Dedifferentiated amniotic fluid mesenchymal stem cell (primary cell): Measurements from ENCODE around the gene RAB40C.
A peak's percentile ranks its signal among the peaks of the same experiment; 100 is the strongest.

ENCODE experiments used
- DNase-seq: peaks from one replicate; pipeline ENCODE4 v3.0.0-alpha.2; 2016; ENCODE audit errors: extremely low spot score

Gene RAB40C

DNA sequence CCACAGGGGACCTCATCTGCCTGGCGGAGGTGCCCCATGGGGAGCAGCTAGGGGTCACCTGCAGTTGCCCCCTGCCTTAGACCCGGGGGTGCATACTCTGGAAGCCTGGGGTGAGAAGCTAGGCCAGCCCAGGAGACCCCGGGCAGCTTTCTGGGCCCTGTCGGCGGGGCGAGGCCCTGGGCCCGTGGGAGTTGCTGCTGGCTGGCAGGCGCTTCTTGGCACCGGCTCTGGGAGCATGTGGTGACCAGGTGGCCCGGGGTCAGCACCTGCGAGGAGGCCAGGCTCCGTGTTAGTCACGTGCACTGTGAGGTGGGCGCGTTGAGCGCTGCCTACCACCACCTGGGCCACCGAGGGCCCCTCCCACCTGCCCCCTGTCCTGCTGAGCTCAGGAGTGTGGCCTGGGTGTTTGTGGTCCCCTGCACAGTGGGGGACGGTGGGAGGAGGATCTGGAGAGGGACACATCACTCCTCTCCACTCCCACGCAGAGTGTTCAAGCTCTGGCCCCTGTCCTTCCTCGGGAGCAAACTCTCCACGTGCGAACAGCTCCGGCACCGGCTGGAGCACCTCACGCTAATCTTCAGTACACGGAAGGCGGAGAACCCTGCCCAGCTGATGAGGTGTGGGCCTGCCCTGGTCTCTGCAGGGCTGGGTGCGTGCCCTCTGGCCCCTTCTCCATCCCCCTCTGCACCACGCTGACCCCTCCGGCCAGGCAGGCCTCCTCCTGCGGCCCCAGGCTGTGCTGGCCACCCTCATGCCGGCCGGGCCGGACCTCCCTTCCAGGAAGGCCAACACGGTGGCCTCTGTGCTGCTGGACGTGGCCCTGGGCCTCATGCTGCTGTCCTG is 14.3 kb upstream of the RAB40C start:
- no peak for DNase-seq

DNA sequence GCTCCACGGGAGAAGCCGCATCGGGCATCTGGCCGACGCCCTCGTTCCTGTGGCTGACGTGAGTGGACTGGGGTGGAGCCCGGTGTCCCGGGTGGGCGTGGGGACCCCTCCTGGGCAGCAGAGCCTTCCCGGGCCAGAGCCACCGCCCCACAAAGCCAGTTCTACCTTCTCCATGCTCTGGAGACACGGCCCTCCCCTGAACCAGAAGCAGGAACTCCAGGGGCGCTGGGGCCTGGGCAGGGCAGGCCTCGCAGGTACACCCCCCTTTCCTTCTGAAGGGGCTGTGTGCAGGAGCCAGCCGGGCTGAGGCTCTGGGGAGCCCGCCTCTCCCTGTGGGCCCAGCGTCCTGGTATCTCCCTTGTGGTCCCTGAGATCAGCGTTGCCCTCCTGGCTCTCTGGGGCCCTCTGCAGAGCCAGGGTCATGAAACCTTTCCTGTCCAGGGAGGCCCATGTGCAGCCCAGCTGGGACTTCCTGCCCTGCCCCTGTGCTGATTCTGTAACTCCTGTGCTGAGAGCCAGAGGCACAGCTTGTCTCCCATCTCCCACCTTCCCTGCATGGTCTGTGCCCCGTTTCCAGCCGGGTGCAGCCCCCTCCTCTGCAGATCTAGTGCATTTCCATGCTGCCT is 13.6 kb upstream of the RAB40C start:
- DNase-seq, result no peak

DNA sequence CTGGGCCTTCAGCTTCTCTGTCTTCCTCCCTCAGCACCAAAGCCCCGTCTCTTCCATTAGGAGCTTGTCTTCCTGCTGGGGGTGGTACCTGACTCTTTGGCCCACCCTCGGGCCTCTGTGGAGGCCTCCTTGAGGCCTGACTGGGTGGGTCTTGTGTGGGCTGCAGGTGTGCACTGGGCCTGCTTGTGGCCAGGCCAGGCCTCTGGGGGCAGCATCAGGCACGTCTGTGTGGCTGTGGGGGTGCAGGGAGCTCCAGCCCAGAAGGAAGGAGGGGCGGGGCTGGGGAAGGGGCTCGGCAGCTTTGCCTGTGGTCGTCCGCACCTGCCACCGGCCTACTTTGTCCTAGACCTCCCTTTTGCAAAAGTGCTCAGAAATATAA is 13.1 kb upstream of the RAB40C start:
- DNase-seq, result no peak

DNA sequence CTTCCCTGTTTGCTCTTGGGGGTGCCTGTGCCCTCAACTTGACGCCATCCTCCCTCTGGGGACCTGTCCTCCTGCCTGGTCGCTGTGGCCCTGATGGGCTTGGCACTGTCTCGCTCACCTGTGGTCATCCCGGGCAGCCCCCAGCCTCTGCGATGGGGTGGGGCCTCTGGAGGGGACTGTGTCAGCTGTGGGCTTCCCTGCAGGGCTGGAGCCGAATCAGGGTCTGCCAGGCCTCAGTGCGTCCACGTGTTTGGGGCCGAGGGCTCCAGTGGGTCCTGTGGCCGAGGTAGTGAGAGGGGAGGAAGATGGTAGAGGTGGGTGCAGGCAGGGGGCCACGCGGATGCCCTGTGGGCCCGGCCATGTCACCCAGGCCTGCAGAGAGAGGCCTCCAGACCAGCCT is 12.1 kb upstream of the RAB40C start:
- DNase-seq, result no peak

DNA sequence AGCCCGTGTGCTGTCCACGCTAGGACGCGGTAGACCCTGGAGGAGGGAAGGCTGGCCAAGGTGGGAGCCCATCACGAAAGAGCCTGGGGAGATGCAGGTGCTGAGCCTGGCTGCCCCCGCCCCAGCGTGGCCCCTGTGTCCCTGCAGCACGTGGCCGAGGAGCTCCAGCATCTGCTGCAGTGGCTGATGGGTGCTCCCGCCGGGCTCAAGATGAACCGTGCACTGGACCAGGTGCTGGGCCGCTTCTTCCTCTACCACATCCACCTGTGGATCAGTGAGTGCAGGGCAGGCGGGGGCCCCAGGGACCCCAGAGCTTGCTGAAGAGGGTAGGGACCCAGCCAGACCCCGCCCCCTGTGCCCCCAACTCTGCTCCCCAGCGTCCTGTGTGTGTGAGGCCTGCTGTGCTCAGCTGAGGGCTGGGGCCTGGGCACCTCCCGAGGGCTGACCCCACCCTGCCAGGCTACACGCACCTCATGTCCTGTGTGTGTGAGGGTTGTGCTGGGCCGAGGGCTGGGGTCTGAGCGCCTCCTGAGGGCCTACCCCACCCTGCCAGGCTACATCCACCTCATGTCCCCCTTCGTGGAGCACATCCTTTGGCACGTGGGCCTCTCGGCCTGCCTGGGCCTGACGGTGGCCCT is 11.5 kb upstream of the RAB40C start:
- DNase-seq, result no peak

DNA sequence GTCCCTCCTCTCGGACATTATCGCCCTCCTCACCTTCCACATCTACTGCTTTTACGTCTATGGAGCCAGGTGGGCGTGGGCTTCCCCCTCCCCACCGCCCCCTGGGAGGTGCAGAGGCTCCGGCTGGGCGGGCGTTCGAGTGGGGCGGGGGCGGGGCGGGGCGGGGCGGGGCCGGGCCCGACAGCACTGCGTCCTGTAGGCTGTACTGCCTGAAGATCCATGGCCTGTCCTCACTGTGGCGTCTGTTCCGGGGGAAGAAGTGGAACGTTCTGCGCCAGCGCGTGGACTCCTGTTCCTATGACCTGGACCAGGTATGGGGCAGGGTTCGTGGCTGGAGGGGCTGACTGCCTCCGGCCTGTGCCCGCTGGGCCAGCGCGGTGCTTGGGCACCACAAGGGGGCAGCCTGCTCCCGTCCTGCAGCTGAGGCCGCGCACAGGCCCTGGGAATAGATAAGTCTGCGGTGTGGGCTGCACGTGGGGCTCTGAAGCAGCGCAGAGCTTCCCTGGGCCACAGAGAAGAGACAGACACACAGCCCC is 10.9 kb upstream of the RAB40C start:
- peak; percentile 34 for DNase-seq

DNA sequence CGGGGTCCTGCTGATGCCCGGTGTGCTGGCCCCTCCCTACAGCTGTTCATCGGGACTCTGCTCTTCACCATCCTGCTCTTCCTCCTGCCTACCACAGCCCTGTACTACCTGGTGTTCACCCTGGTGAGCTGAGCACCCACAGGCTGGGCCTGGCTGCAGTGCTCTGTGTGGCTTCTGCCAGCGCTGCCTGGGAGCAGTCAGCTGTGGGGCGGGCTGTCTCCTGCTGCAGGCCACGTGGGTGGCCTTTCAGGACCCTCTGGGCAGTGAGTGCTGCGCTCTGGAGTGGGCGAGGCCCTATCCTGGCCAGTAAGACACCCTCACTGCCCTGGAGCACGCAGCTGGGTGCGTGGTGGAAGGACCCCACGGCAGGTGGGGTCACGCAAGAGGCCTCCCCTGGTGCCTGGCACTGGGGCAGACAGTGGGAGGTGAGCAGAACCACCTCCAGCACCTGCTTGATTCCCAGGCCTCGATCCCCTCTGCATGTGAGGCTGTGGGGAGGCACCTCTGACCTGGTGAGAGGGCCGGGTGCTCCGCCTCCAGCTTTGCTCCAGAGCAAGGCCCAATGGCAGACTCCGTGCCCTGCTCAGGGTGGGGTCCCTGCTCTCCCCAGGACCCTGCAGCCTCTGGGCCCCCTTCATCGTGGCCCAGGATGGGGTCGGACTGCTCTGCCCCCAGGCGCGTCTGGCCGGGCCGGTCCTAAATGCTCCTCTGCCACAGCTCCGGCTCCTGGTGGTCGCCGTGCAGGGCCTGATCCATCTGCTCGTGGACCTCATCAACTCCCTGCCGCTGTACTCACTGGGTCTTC is 9.5 kb upstream of the RAB40C start:
- DNase-seq, result no peak

DNA sequence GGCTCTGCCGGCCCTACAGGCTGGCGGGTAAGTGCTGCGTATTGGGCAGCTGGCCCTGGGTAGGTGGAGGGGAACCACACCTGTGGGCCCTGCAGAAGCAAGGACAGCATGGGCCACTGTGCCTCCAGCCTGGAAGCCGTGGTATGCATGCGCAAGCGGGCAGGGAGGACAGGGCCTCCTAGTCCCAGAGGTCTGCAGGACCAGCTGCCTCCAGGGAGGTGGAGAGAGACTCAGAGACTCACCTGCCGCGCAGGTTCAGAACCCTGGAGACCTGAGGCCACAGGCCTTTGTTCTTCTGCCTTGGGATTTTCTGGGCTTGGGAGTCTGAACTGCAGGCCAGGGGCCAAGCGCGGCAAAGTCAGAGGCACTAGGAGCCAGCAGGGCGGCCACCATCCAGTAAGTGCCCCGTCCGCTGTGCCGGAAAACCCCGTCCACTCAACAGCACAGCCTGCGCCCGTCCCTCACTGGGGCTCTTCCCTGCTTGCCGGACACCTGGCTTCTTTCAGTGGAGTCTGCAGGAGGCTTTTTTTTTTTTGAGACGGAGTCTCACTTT is 8.8 kb upstream of the RAB40C start:
- no peak for DNase-seq

DNA sequence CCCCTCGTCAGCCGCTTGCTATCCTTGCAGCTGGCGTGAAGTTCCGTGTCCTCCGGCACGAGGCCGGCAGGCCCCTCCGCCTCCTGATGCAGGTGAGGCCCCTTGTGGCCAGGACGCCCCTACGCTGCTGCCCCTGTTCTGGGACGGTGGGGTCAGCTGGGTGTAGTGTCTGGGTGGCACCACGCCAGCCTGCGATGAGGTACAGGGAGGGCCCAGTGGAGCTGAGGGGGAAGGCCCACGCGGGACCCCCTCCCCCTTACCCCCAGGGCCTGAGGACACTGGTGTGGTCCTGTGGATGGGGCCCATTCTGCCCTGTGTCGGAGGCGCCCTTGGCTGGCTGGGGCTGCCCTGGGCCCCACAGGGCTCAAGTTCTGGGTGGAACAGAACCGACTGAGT is 7.7 kb upstream of the RAB40C start:
- DNase-seq, result no peak

DNA sequence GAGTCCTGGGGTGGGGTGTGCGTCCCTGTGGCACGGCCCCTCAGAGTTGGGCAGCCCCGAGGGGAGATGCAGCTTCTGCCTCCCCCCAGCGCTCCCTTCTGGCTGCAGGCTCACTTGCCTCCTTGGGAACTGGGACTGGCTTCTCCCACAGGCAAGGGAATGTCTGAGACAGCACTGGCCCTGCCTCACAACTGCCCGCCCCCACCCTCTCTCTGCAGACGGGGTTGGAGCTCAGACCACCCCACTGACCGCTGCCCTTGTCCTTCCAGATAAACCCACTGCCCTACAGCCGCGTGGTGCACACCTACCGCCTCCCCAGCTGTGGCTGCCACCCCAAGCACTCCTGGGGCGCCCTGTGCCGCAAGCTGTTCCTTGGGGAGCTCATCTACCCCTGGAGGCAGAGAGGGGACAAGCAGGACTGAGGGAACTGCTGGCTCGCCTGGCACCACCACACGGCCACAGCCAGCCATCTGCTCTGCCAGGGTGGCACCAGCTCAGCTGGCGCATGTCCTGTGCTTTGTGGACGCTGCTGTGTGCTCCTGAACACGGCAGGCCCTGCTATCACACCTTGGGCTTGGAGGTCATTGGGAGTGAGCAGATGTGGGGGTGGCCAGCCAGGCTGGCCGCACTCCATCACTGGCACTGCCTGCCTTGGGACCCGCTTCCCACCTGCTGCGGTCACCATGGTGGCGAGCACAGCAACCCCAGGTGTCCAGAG is 7.1 kb upstream of the RAB40C start:
- DNase-seq, result no peak

DNA sequence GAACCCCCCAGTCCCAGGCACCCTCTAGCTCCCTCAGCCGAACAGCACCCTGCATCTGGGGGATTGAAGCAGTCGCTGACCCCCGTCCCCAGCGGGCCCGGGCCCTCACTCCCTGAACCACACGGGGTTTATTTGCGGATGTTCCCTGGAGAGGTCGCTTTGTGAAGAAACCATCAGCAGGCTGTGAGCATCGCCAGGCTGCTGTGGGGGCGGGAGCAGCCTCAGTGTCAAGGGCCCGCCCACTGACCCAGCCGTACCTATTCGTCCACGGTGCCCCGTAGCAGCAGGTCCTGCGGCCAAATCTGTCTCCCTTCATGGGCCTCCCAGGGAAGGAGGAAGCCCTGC is 6.4 kb upstream of the RAB40C start:
- no peak for DNase-seq

DNA sequence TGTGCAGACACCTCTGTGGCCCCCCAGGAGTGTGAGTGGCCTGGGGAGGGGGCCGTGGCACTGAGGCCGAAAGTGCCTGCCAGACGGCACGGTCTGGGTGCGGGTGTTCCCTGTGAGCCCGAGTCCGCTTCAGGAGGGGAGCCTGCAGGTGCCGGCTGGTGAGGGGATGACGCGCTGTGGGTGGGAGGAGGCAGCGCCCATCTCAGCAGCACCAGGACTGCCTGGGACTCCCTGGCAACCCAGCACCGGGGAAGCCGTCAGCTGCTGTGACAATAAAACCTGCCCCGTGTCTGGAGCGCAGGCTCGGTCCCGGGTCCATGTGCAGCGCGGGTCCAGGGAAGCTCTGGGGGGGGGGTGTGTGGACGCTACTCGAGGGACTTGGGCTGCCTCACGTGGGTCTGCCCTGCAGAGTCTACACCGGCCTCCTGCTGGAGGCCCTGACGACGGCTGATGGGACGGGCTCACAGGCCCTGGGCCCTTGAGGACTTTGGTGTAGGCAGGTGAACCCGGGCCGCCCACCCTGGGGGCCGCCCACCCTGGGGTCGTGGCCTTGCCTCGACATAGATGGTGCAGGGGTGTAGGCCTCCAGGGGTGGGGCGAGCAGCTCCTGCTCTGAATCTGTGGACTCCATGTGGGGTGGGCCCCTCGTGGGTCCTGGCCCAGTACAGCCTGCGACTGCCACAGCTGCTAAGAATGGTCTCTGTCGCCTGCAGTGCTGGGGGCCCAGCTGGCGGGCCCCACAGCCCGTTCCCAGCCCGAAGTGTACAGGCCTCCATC is 5.9 kb upstream of the RAB40C start:
- no peak for DNase-seq

DNA sequence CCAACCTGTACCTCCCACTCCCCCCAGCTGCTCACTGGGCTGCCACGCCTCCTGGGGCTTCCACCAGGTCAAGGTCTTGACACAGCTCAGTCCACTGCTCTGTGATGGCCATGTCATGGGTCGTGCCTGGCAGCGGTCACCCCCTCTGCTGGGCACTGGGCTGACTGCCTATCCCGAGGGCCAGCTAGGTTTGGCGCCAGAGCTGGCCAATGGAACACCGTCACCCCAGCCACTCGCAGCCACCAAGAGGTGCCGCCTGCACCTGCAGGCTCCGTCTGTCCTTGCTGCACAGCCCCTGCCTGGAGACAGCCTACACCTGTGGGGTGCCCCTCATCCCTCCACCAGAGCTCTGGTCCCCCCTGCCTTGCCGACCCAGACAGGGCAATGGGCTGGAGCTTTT is 4.5 kb upstream of the RAB40C start:
- no peak for DNase-seq

DNA sequence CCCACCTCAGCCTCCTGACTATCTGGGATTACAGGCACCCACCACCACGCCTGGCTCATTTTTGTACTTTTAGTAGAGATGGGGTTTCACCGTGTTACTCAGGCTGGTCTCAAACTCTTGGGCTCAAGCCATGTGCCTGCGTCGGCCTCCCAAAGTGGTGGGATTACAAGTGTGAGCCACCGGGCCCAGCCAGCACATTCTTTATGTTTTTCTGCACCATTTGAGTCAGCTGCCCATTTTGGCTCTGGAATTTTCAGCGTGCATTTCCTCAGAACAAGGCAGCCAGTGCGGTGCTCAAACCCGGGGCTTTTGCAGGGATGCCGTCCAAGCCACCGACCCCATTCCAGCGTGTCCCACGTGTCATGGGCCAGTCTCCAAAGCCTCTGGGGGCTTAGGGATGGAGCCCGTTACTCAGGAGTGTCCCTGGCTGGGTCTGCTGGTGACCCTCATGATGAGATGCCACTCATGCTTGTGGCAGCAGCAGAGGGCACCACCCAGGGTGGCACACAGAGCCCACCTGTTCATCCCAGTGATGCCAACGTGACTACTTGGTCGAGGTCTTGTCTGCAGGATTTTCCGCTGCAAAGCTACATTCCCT is 3.7 kb upstream of the RAB40C start:
- DNase-seq, result no peak

DNA sequence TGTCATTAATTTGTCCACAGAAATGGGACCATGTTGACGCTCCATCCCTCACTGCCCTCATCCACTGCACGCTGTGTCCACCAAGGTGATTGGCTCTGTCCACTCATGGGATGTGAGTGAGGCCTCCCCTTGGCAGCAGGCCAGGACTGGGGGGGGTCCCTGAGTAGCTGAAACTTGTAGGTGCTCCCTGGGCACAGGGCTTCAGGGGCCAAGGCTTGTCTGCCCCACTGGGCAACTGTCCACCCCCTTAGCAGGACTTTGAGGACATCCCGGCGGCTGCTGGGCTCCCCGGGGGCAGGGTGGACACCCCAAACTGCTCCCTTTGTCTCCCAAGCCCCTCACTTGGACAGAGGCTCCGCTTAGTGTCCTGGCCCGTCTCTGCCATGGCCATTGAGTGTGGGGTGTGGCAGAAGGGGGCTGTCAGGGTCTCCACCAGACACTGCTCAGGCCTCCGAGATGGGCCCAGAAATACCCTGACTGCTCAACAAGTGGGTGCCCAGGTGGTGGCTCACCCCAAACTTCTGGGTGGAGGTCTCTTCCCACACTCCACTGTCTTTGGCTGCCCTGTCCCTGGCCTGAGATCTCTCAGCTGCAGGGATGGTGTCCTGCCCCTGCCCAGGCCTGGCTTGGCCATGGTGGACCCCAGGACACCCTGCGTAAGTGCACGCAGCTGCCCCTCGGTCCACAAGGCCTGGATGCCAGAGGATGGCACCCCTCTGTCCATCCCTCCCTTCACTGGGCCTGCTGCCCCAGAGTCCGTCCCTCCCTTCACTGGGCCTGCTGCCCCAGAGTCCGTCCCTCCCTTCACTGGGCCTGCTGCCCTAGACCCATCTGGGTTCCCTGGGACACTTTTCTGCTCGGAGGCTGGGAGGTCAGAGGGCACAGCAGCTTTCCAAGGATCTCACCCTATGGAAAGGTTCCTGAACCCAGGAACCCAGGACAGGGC is 2.9 kb upstream of the RAB40C start:
- no peak for DNase-seq

DNA sequence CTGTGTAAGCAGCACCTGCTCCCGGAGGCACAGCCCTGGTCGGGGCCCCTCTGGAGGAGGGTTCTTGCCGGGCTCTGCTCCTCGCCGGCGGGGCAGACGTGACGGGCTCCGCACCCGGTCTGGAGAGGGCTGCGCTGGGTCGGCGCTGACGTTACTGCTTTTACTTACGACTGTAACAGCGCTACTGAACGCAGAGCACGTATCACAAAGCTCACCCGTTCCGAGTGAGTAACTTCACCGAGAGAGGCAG is 1.3 kb upstream of the RAB40C start:
- DNase-seq, result peak; percentile 58

DNA sequence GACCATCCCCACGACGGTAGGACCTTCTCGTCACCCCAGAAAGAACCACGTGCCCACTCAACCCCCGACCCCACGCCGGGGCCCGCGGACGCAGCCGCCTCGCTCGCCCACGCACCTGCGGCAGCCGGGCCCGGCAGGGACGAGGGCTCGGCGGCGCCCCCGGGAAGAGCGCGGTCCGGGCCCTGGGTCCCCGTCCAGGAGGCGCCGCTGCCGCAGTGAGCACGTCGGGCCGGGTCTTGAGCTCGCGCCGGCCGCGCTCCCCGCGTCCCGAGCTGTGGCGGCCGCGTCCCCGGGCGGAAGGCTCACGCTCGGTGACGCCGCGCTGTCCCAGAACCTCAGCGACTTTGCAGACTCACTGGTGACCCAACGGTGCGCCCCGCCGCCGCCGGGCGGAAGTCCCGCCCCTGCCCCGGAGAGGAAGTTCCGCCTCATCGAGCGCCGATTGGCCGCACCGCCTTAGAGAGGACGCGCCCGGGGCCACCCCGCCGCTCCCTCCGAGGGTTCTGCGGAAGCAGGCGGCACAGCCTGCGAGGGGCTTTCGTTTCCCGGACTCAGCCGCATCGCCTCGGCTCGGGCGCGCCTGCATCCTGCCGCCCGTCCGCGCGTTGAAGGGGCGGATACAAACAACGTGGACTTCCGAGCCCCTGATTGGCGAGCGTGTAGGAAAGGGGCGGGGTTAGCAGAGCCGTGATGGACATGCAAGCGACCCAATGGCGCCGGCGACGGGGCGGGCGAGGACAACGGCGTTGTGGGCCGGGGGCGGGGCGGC is 793 bp upstream of the RAB40C start:
- peak; percentile 95 for DNase-seq

DNA sequence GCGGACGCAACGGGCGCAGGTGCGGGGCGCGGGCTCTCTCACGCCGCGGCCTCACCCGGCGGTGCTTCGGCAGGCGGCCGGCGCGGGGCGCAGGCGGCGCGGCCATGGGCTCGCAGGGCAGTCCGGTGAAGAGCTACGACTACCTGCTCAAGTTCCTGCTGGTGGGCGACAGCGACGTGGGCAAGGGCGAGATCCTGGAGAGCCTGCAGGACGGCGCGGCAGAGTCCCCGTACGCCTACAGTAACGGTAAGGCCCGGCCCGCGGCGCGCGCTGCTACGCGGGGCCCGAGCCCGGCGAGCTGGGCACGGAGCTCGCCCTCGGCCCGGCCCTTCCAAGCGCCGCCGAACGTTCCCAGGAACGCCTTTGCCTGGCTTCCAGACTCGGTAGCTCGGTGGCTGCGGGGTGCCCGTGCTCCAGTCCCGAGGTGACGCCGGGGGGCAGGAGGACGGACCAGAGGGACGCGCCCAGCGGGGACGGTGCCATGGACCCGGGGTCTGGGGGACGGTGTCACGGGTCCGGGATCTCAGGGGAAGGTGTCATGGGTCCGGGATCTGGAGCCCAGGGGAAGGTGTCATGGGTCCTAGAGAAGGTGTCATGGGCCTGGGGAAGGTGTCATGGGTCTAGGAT is 435 bp downstream of the RAB40C start:
- DNase-seq, result peak; percentile 16
